Parathyroid adenoma (tissue), 2 donors: Measurements from ENCODE around the gene GGPS1.
A peak's percentile ranks its signal among the peaks of the same experiment; 100 is the strongest.

Experiments
- H2AFZ ChIP-seq: fragments of 300-600 bp; sonication (generic); one replicate; pipeline ENCODE4 v1.7.0; 2017; ENCODE audit warnings: antibody characterized with exemption, mild to moderate bottlenecking
- H3K27ac ChIP-seq: fragments of 300-600 bp; sonication (generic); one replicate; pipeline ENCODE4 v1.7.0; 2017
- H3K27me3 ChIP-seq: fragments of 300-600 bp; sonication (generic); one replicate; pipeline ENCODE4 v1.7.0; 2017; ENCODE audit warnings: low read length; ENCODE audit not compliant: control insufficient read depth, insufficient read depth
- H3K36me3 ChIP-seq: fragments of 300-600 bp; sonication (generic); one replicate; pipeline ENCODE4 v1.7.0; 2017; ENCODE audit warnings: low read length; ENCODE audit not compliant: control insufficient read depth, insufficient read depth
- H3K4me1 ChIP-seq: fragments of 300-600 bp; sonication (generic); one replicate; pipeline ENCODE4 v1.7.0; 2017; ENCODE audit warnings: control low read depth
- H3K4me2 ChIP-seq: fragments of 300-600 bp; sonication (generic); one replicate; pipeline ENCODE4 v1.7.0; 2017; ENCODE audit warnings: low read length
- H3K4me3 ChIP-seq: fragments of 300-600 bp; sonication (generic); one replicate; pipeline ENCODE4 v1.7.0; 2017; ENCODE audit warnings: low read depth, low read length
- H3K79me2 ChIP-seq: fragments of 300-600 bp; sonication (generic); one replicate; pipeline ENCODE4 v1.7.0; 2017; ENCODE audit warnings: control low read depth
- H3K9ac ChIP-seq: fragments of 300-600 bp; sonication (generic); one replicate; pipeline ENCODE4 v1.7.0; 2017; ENCODE audit warnings: mild to moderate bottlenecking
- H3K9me3 ChIP-seq: fragments of 300-600 bp; sonication (generic); one replicate; pipeline ENCODE4 v1.7.0; 2017; ENCODE audit warnings: low read length; ENCODE audit not compliant: control insufficient read depth
- CTCF ChIP-seq: fragments of 300-600 bp; sonication (generic); IDR thresholded peaks from one replicate; pipeline ENCODE4 v1.7.0; 2017; ENCODE audit warnings: antibody characterized with exemption, mild to moderate bottlenecking
- donor health status: primary hyperparathyroidism.

GGPS1 gene

GRCh38 chr1:235295902-235296350 lies 32.4 kb upstream of the GGPS1 start:
- Histone ChIP-seq H3K4me2 (no peak overlapping the region), H3K9ac (no peak overlapping the region), H3K79me2 (peaks cover 17% of the 10 kb centered on the region), H3K9me3 (no peaks in the 10 kb centered on the region), H2AFZ (no peak overlapping the region), H3K27ac (peak overlapping the region; percentile 42), H3K4me3 (no peak overlapping the region), H3K4me1 (no peaks in the 10 kb centered on the region), H3K27me3 (no peaks in the 10 kb centered on the region), H3K36me3 (no peaks in the 10 kb centered on the region)
- TF ChIP-seq CTCF, result no peak

GRCh38 chr1:235296729-235297128 lies 31.6 kb upstream of the GGPS1 start:
- H3K27ac ChIP-seq, result no peak overlapping the region
- H3K27me3 ChIP-seq, result no peaks in the 10 kb centered on the region
- no peak overlapping the region for H3K4me2 ChIP-seq
- H3K4me1 ChIP-seq, result no peaks in the 10 kb centered on the region
- no peak overlapping the region for H3K4me3 ChIP-seq
- no peaks in the 10 kb centered on the region for H3K36me3 ChIP-seq
- no peaks in the 10 kb centered on the region for H3K9me3 ChIP-seq
- H2AFZ ChIP-seq, result no peak overlapping the region
- no peak for TF ChIP-seq CTCF
- H3K79me2 ChIP-seq, result peaks cover 20% of the 10 kb centered on the region
- H3K9ac ChIP-seq, result no peak overlapping the region

GRCh38 chr1:235297579-235297978 lies 30.8 kb upstream of the GGPS1 start:
- peaks cover 18% of the 10 kb centered on the region for H3K79me2 ChIP-seq
- H3K36me3 ChIP-seq, result no peaks in the 10 kb centered on the region
- H3K9ac ChIP-seq, result no peak overlapping the region
- no peak overlapping the region for H3K4me3 ChIP-seq
- no peak overlapping the region for H3K27ac ChIP-seq
- H3K4me2 ChIP-seq, result no peak overlapping the region
- H3K4me1 ChIP-seq, result no peaks in the 10 kb centered on the region
- no peaks in the 10 kb centered on the region for H3K27me3 ChIP-seq
- no peak for TF ChIP-seq CTCF
- no peak overlapping the region for H2AFZ ChIP-seq
- no peaks in the 10 kb centered on the region for H3K9me3 ChIP-seq

- no peaks in the 10 kb centered on the region for H3K36me3 ChIP-seq
- no peak overlapping the region for H3K9ac ChIP-seq
- no peak overlapping the region for H3K4me3 ChIP-seq
- peaks cover 24% of the 10 kb centered on the region for H3K79me2 ChIP-seq
- H3K9me3 ChIP-seq, result no peaks in the 10 kb centered on the region
- no peak overlapping the region for H2AFZ ChIP-seq
- H3K4me2 ChIP-seq, result no peak overlapping the region
- no peaks in the 10 kb centered on the region for H3K4me1 ChIP-seq
- no peak overlapping the region for H3K27ac ChIP-seq
- no peaks in the 10 kb centered on the region for H3K27me3 ChIP-seq
- TF ChIP-seq CTCF, result no peak
Measured at GRCh38 chr1:235298758-235299157, 29.6 kb upstream of the GGPS1 start.

GRCh38 chr1:235299169-235299858 lies 29.1 kb upstream of the GGPS1 start:
- Histone ChIP-seq H3K9ac (no peak overlapping the region), H3K79me2 (peaks cover 28% of the 10 kb centered on the region), H3K4me3 (no peak overlapping the region), H3K9me3 (no peaks in the 10 kb centered on the region), H3K4me2 (no peak overlapping the region), H2AFZ (no peak overlapping the region), H3K36me3 (no peaks in the 10 kb centered on the region), H3K27me3 (no peaks in the 10 kb centered on the region), H3K4me1 (no peaks in the 10 kb centered on the region), H3K27ac (no peak overlapping the region)
- TF ChIP-seq CTCF, result no peak
